Mesendoderm (in vitro differentiated cells): ENCODE results near the gene SEC14L1.
"Not testable (repeated sequence)": the region's sequence is repeated elsewhere in the genome, so short reads cannot be mapped to it uniquely, and the experiment has no call there.

Experiments
- DNase-seq: peaks from one replicate; pipeline ENCODE4 v3.0.0; 2013
- H2AK5ac ChIP-seq: 2 replicates; pipeline ENCODE4 v1.6.1; 2013; ENCODE audit warnings: low read length, inconsistent platforms
- H2BK120ac ChIP-seq: 2 replicates; pipeline ENCODE4 v1.6.1; 2013; ENCODE audit warnings: low read depth, mild to moderate bottlenecking, low read length, moderate library complexity, mixed read lengths
- H2BK15ac ChIP-seq: replicated peaks from 2 replicates; pipeline ENCODE4 v1.6.1; 2013; ENCODE audit warnings: low read depth, mild to moderate bottlenecking, moderate library complexity
- H2BK5ac ChIP-seq: 2 replicates; pipeline ENCODE4 v1.6.1; 2013; ENCODE audit warnings: low read length, inconsistent platforms
- H3K18ac ChIP-seq: 2 replicates; pipeline ENCODE4 v1.6.1; 2013; ENCODE audit warnings: mild to moderate bottlenecking, low read length, mixed read lengths
- H3K23ac ChIP-seq: one replicate; pipeline ENCODE4 v1.6.1; 2013; ENCODE audit warnings: low read length
- H3K27ac ChIP-seq: 2 replicates; pipeline ENCODE4 v1.5.1; 2013; ENCODE audit warnings: low read depth, mild to moderate bottlenecking, inconsistent platforms, low read length, moderate library complexity
- H3K27me3 ChIP-seq: 2 replicates; pipeline ENCODE4 v1.6.1; 2013; ENCODE audit warnings: low read length, control low read depth, mild to moderate bottlenecking, inconsistent platforms; ENCODE audit not compliant: insufficient read depth, poor library complexity
- H3K36me3 ChIP-seq: 2 replicates; pipeline ENCODE4 v1.6.1; 2013; ENCODE audit warnings: low read length, inconsistent platforms; ENCODE audit not compliant: control insufficient read depth, insufficient read depth
- H3K4ac ChIP-seq: one replicate; pipeline ENCODE4 v1.6.1; 2013; ENCODE audit warnings: low read depth, mild to moderate bottlenecking, low read length, moderate library complexity
- H3K4me1 ChIP-seq: 2 replicates; pipeline ENCODE4 v1.6.1; 2013; ENCODE audit warnings: low read depth, low read length, inconsistent platforms; ENCODE audit not compliant: control insufficient read depth
- H3K4me2 ChIP-seq: 2 replicates; pipeline ENCODE4 v1.6.1; 2013; ENCODE audit warnings: low read length
- H3K4me3 ChIP-seq: 2 replicates; pipeline ENCODE4 v1.5.1; 2013; ENCODE audit warnings: mild to moderate bottlenecking, low read length
- H3K56ac ChIP-seq: one replicate; pipeline ENCODE4 v1.6.1; 2013; ENCODE audit warnings: low read length
- H3K79me1 ChIP-seq: 2 replicates; pipeline ENCODE4 v1.6.1; 2013; ENCODE audit warnings: low read length, inconsistent platforms
- H3K79me2 ChIP-seq: 2 replicates; pipeline ENCODE4 v1.6.1; 2013; ENCODE audit warnings: mild to moderate bottlenecking, low read length; ENCODE audit not compliant: control insufficient read depth, insufficient read depth
- H3K9ac ChIP-seq: 2 replicates; pipeline ENCODE4 v1.6.1; 2013; ENCODE audit warnings: low read length, inconsistent platforms
- H4K5ac ChIP-seq: one replicate; pipeline ENCODE4 v1.6.1; 2013; ENCODE audit warnings: low read length
- H4K8ac ChIP-seq: one replicate; pipeline ENCODE4 v1.6.1; 2013; ENCODE audit warnings: low read depth, mild to moderate bottlenecking, control low read depth, low read length, moderate library complexity
- WGBS: extraction: QIAGEN DNeasy Blood & Tissue Kit; methylation state at CpG from one replicate; pipeline ENCODE4 v1.1.7; 2013; ENCODE audit warnings: low lambda C conversion rate, missing lambda C conversion rate; ENCODE audit not compliant: insufficient coverage; ENCODE audit errors: extremely low coverage; 5-methylcytosine and 5-hydroxymethylcytosine counted together

SEC14L1 gene

DNA sequence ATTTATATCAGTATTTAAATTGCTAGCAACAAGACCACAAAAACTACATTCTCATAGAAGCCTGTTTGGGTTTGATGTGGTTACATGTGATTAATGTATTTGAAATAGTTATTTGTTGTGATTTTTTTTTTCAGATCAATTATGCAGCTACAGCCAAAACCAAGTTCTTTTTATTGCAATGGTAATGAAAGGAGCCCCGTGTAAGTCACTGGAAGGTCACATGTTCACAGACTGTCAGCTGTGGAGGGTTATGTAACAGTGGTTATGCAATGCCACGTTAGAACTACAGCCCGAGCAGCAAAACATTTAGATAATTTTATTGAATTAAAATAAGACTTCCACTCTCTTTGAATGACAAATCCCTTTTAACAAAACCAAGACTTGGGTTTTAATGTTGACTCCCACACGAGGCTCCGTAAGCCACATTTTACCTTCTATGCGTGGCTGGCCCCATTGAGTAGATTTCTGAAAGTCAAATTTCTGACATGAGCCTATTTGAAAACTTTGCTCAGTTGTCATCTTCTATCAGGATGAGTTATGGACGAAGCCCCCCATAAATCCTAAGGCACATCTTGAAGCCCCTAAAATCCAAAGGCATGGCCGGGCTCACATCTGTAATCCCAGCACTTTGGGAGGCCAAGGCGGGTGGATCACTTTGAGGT, 41.8 kb upstream of the SEC14L1 start:
- Histone ChIP-seq H3K4ac (no peak overlapping the region), H4K5ac (no peak overlapping the region), H3K9ac (no peak overlapping the region), H3K56ac (no peak overlapping the region), H2AK5ac (no peak overlapping the region), H3K4me3 (no peak overlapping the region), H2BK120ac (no peak overlapping the region), H3K36me3 (peaks cover 8% of the 10 kb centered on the region), H3K79me1 (peaks cover 1% of the 10 kb centered on the region), H4K8ac (no peak overlapping the region), H2BK15ac (no peak overlapping the region), H3K23ac (no peak overlapping the region), H3K4me1 (no peaks in the 10 kb centered on the region), H3K79me2 (no peaks in the 10 kb centered on the region), H3K4me2 (no peak overlapping the region), H2BK5ac (no peak overlapping the region), H3K27ac (no peak overlapping the region), H3K18ac (no peak overlapping the region), H3K27me3 (no peaks in the 10 kb centered on the region)
- DNase-seq, result no peak
- no CpG with 5 or more reads among the region's 9 CpGs for WGBS

- Histone ChIP-seq H3K9ac (no peak overlapping the region), H3K27me3 (no peaks in the 10 kb centered on the region), H2BK120ac (no peak overlapping the region), H3K27ac (no peak overlapping the region), H3K56ac (no peak overlapping the region), H4K8ac (no peak overlapping the region), H4K5ac (no peak overlapping the region), H3K18ac (no peak overlapping the region), H2AK5ac (no peak overlapping the region), H3K4me2 (no peak overlapping the region), H3K79me1 (peaks cover 1% of the 10 kb centered on the region), H3K36me3 (peaks cover 8% of the 10 kb centered on the region), H3K23ac (no peak overlapping the region), H2BK15ac (no peak overlapping the region), H3K4me1 (no peaks in the 10 kb centered on the region), H3K4ac (no peak overlapping the region), H3K79me2 (no peaks in the 10 kb centered on the region), H3K4me3 (no peak overlapping the region), H2BK5ac (no peak overlapping the region)
- DNase-seq, result no peak
- WGBS, result no CpG with 5 or more reads among the region's 15 CpGs
Measured at GRCh38 chr17:77099997-77100396, 40.8 kb upstream of the SEC14L1 start.

DNA sequence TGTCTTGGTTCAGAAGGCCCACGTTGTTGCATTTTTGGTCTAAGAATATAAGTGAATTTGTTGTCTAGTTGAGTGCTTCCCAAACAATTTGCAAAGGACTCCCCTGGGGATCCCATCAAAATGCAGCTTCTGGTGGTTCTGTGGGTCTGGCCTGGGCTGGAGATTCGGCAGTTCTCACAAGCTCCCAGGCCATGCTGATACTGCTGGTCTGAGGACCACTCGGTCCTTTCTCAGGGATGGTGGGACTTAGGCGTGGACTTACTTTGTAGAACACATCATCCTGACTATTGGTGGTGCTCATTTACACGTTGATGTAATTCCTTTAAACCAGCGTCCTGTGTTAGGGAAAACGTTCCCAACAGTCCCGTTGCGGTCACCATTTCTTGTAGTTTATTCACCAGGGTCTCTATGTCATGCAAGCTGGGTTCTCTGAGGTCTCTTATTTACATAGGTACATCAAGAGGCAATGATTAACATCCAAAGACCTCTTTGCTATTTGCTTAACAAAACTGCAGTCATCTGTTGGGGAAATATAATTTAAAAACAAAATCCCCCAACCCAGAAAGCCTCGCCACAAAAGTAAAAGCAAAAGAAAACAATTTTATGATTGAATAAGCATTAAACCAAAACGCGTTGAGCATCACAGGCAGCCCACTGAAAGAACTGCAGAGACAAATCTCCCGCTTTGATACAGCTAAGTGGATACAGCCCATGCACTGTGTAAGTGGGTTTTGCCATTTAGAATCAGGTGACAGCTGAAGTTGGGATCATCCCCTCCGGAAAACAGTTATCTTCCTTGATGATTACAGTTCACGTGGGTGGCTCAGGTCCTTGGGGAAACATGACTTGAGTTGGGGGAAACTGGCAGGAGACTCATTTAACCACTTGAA, 39.0 kb upstream of the SEC14L1 start:
- H3K27ac ChIP-seq, result no peak overlapping the region
- H3K79me2 ChIP-seq, result no peaks in the 10 kb centered on the region
- H3K79me1 ChIP-seq, result peaks cover 1% of the 10 kb centered on the region
- H2BK15ac ChIP-seq, result no peak overlapping the region
- H3K4ac ChIP-seq, result no peak overlapping the region
- H3K27me3 ChIP-seq, result no peaks in the 10 kb centered on the region
- no peak overlapping the region for H3K56ac ChIP-seq
- H3K4me1 ChIP-seq, result no peaks in the 10 kb centered on the region
- WGBS, result no CpG with 5 or more reads among the region's 15 CpGs
- no peak overlapping the region for H3K4me2 ChIP-seq
- no peak for DNase-seq
- peaks cover 8% of the 10 kb centered on the region for H3K36me3 ChIP-seq
- H2AK5ac ChIP-seq, result no peak overlapping the region
- no peak overlapping the region for H2BK120ac ChIP-seq
- H2BK5ac ChIP-seq, result no peak overlapping the region
- no peak overlapping the region for H3K4me3 ChIP-seq
- no peak overlapping the region for H3K18ac ChIP-seq
- H3K23ac ChIP-seq, result no peak overlapping the region
- no peak overlapping the region for H3K9ac ChIP-seq
- no peak overlapping the region for H4K8ac ChIP-seq
- no peak overlapping the region for H4K5ac ChIP-seq

- H2BK5ac ChIP-seq, H3K23ac ChIP-seq, H3K27ac ChIP-seq, H4K5ac ChIP-seq, H3K4me1 ChIP-seq, H3K79me1 ChIP-seq, H4K8ac ChIP-seq, H2BK15ac ChIP-seq, H3K4me2 ChIP-seq, H3K9ac ChIP-seq, H3K36me3 ChIP-seq, H2AK5ac ChIP-seq, H3K79me2 ChIP-seq, H2BK120ac ChIP-seq, DNase-seq, H3K56ac ChIP-seq, H3K27me3 ChIP-seq, H3K18ac ChIP-seq, H3K4ac ChIP-seq, H3K4me3 ChIP-seq: not testable (repeated sequence)
- WGBS, result no CpG with 5 or more reads among the region's 8 CpGs
Measured at GRCh38 chr17:77102411-77103134, 38.2 kb upstream of the SEC14L1 start.

- Histone ChIP-seq H3K56ac (no peak overlapping the region), H3K9ac (no peak overlapping the region), H3K4me2 (no peak overlapping the region), H4K5ac (no peak overlapping the region), H2BK5ac (no peak overlapping the region), H3K36me3 (peaks cover 2% of the 10 kb centered on the region), H3K79me2 (no peaks in the 10 kb centered on the region), H3K27ac (no peak overlapping the region), H3K23ac (no peak overlapping the region), H3K4me3 (no peak overlapping the region), H3K79me1 (no peaks in the 10 kb centered on the region), H2AK5ac (no peak overlapping the region), H2BK120ac (no peak overlapping the region), H3K27me3 (no peaks in the 10 kb centered on the region), H3K4me1 (peaks cover 2% of the 10 kb centered on the region), H4K8ac (no peak overlapping the region), H3K4ac (no peak overlapping the region), H3K18ac (no peak overlapping the region), H2BK15ac (no peak overlapping the region)
- no CpG with 5 or more reads among the region's 3 CpGs for WGBS
- DNase-seq, result no peak
Measured at GRCh38 chr17:77105706-77106105, 35.1 kb upstream of the SEC14L1 start.
